HG03045 (cell line): ENCODE data around the gene HELT.

Experiments used
- ATAC-seq: cut with Tn5 transposase; IDR thresholded peaks from one replicate; pipeline ENCODE4 v1.9.1; 2021; ENCODE audit warnings: mild to moderate bottlenecking, moderate library complexity; ENCODE audit not compliant: unreplicated experiment

HELT gene

GRCh38 chr4:185003596-185004351 is 14.5 kb upstream of the HELT start:
- ATAC-seq: no peak

- peak; percentile 26 for ATAC-seq
These were observed 13.6 kb upstream of the HELT start for GRCh38 chr4:185004562-185005218.

GRCh38 chr4:185005219-185005819 is 13.0 kb upstream of the HELT start:
- peak; percentile 86 for ATAC-seq

- no peak for ATAC-seq
These were observed 6.9 kb upstream of the HELT start for GRCh38 chr4:185011408-185011807.

- ATAC-seq: no peak
These were observed 4.7 kb upstream of the HELT start for GRCh38 chr4:185013417-185014125.

- ATAC-seq: no peak
These were observed 3.2 kb upstream of the HELT start for GRCh38 chr4:185015108-185015507.

- ATAC-seq: no peak
These were observed 2.0 kb upstream of the HELT start for GRCh38 chr4:185016101-185016940.

GRCh38 chr4:185016946-185017758 is 1.1 kb upstream of the HELT start:
- ATAC-seq: no peak

GRCh38 chr4:185018834-185019455 is 655 bp downstream of the HELT start:
- ATAC-seq: no peak

GRCh38 chr4:185019456-185020292 is 1.4 kb downstream of the HELT start:
- no peak for ATAC-seq

- no peak for ATAC-seq
These were observed 2.1 kb downstream of the HELT start for GRCh38 chr4:185020293-185020808.

- no peak for ATAC-seq
These were observed 2.8 kb downstream of the HELT start for GRCh38 chr4:185020863-185021761.

- no peak for ATAC-seq
These were observed 5.2 kb downstream of the HELT start for GRCh38 chr4:185023471-185023870.

GRCh38 chr4:185028625-185029024 is 10.3 kb downstream of the HELT start:
- no peak for ATAC-seq

GRCh38 chr4:185031611-185032010 is 13.3 kb downstream of the HELT start:
- no peak for ATAC-seq

- ATAC-seq: no peak
These were observed 14.8 kb downstream of the HELT start for GRCh38 chr4:185033072-185033471.

- no peak for ATAC-seq
These were observed 15.7 kb downstream of the HELT start for GRCh38 chr4:185033950-185034349.
